ENCODE measurements around the gene PATJ.

- TF ChIP-seq CTCF (IDR thresholded peaks at IDR 0.05), result no peak
- no peak for TF ChIP-seq POLR2A (IDR thresholded peaks at IDR 0.05)
- no peak for TF ChIP-seq POLR2AphosphoS5 (IDR thresholded peaks at IDR 0.05)
Measured at GRCh38 chr1:61976566-61976965, 234.3 kb downstream of the PATJ start.
